Neutrophil (primary cell): ENCODE results near the gene MVD.
A peak's percentile ranks its signal among the peaks of the same experiment; 100 is the strongest.

ENCODE experiments used
- H3K27ac ChIP-seq: fragments of 200-600 bp; sonication (generic); 2 replicates; pipeline ENCODE4 v1.5.1; 2016; ENCODE audit warnings: mild to moderate bottlenecking, moderate library complexity
- H3K27me3 ChIP-seq: fragments of 200-600 bp; sonication (generic); 2 replicates; pipeline ENCODE4 v1.6.0; 2016; ENCODE audit warnings: mild to moderate bottlenecking
- H3K36me3 ChIP-seq: fragments of 200-600 bp; sonication (generic); 2 replicates; pipeline ENCODE4 v1.5.1; 2017
- H3K4me1 ChIP-seq, 2 experiments: fragments of 200-600 bp in 1 of 2; sonication (generic) in 1 of 2; 1 replicate in 1 of 2; 2 replicates in 1 of 2; pipeline versions ENCODE4 v1.5.1 to v1.6.1; 2013 to 2016; ENCODE audit warnings: low read depth in 1 of 2, low read length in 1 of 2, mild to moderate bottlenecking in 1 of 2, moderate library complexity in 1 of 2; ENCODE audit not compliant: control insufficient read depth in 1 of 2, insufficient read depth in 1 of 2
- H3K4me3 ChIP-seq, 2 experiments: fragments of 200-600 bp in 1 of 2; sonication (generic) in 1 of 2; 1 replicate in 1 of 2; 2 replicates in 1 of 2; pipeline ENCODE4 v1.5.1; 2013 to 2016; ENCODE audit warnings: low read depth in 1 of 2, low read length in 1 of 2, mild to moderate bottlenecking in 1 of 2, moderate library complexity in 1 of 2
- H3K9me3 ChIP-seq: fragments of 200-600 bp; sonication (generic); 2 replicates; pipeline ENCODE4 v1.5.1; 2016
- TF ChIP-seq, protein P1 (sequence below): fragments of 200-600 bp; sonication (generic); IDR thresholded peaks from 2 replicates; pipeline ENCODE4 v1.5.1; 2016; ENCODE audit warnings: antibody characterized with exemption

The MVD gene

DNA sequence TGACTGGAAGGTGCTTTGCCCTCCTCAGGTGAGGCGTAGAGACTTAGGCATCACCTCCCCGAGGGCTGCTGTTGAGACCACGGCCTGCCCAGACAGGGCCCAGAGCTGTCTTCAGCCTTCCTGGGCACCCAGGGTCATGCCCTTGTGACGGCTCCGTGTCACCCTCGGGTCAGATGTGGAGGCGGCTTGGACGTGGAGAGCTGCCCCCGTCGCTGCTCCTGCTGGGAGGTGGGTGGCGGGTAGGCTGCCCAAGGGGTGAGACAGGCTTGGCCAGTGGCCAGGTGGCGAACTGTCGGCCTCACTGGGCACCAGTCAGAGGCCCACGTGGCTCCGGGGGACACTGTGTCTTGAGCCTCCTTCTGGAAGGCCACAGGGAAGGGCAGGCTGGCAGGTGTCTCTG, 32.3 kb upstream of the MVD start:
- peaks cover 60 to 65% of the 10 kb centered on the region in 2 experiments for H3K4me1 ChIP-seq
- peaks cover 65% of the 10 kb centered on the region for H3K36me3 ChIP-seq
- TF ChIP-seq, protein P1, sequence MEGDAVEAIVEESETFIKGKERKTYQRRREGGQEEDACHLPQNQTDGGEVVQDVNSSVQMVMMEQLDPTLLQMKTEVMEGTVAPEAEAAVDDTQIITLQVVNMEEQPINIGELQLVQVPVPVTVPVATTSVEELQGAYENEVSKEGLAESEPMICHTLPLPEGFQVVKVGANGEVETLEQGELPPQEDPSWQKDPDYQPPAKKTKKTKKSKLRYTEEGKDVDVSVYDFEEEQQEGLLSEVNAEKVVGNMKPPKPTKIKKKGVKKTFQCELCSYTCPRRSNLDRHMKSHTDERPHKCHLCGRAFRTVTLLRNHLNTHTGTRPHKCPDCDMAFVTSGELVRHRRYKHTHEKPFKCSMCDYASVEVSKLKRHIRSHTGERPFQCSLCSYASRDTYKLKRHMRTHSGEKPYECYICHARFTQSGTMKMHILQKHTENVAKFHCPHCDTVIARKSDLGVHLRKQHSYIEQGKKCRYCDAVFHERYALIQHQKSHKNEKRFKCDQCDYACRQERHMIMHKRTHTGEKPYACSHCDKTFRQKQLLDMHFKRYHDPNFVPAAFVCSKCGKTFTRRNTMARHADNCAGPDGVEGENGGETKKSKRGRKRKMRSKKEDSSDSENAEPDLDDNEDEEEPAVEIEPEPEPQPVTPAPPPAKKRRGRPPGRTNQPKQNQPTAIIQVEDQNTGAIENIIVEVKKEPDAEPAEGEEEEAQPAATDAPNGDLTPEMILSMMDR = no peak
- no peaks in the 10 kb centered on the region for H3K27me3 ChIP-seq
- H3K9me3 ChIP-seq = no peaks in the 10 kb centered on the region
- H3K4me3 ChIP-seq = no peak overlapping the region
- H3K27ac ChIP-seq = peak overlapping the region; percentile 100

DNA sequence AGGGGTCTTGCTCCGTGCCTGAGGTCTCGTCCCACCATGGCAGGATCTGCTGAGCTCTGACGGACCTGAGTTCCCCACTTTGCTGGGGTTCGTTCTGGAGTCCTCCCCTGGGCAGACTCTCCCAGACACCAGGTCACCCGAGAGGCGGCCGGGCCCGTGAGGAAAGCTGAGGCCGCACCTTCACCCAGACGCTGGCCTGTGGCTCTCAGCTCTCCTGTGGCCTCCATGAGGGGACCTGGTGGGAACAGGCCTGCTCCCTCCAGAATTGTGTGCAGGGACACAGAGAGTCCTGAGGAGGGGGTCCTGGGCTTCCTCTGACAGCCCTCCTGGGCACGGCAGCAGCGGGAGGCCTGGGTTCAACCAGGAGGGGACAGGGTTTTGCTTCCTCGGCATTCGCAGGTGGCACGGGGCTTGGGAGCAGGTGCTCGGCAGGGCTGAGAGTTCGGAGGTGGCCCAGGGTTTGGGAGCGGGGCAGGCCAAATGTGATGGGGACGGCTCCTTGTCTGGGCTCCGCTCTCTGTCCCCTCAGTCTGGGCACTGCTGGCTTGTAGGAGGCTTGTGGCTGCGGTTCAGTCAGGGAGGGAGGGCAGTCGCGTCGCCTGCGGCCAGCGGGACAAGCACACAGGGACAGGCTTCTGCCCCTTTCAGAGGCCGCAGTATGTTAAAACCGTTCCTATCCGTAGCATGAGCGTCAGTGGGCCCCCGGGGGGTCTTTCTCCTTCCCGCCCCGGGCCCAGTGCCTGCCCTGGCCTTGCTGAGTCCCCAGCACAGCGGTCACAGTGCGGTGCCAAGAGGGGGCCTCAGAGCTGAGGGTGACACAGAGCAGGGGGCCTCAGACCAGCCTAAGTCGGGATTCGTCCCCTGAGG, 31.6 kb upstream of the MVD start:
- no peaks in the 10 kb centered on the region for H3K9me3 ChIP-seq
- peaks cover 58% of the 10 kb centered on the region for H3K36me3 ChIP-seq
- H3K4me1 ChIP-seq = peaks cover 53 to 60% of the 10 kb centered on the region in 2 experiments
- H3K27me3 ChIP-seq = no peaks in the 10 kb centered on the region
- H3K4me3 ChIP-seq = no peak overlapping the region
- TF ChIP-seq, protein P1 = no peak
- H3K27ac ChIP-seq = peak overlapping the region; percentile 100

DNA sequence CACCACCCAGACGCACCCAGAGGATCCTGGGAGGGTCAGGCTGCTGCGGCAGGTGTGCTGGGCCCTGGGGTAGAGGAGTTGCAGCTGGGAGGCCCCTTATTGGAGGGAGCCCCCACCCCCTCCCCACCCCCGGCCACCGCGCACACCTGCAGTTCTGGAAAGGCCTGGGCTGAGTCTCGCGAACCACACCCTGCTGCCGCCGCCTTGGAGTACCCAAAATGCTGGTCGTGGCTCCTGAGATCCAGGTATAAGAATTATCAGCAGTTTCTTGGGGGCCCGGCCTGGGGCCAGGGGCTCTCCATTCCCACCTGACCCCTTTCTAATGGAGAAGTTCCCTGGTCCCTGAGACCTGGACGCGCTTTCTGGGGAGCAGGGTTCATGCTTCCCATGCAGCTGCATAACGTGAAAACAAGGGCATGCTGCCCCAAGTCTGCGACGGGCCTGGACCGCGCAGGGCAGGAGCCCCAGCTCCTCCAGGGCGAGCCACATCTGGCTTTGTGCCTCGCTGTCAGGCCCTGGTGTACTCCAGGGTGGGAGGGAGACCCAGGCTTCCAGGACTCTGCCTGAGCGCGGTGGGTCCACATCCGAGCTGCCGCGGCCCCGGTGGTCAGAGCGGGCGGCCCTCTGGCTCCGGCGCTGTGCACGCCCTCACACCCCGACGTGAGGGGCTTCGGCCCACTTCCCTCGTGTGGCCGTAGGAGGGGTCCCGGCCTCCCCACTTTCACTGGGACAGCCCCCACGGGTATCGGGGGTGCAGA, 30.7 kb upstream of the MVD start:
- H3K36me3 ChIP-seq = peaks cover 49% of the 10 kb centered on the region
- H3K4me1 ChIP-seq = peaks cover 44 to 54% of the 10 kb centered on the region in 2 experiments
- H3K27ac ChIP-seq = peak overlapping the region; percentile 100

DNA sequence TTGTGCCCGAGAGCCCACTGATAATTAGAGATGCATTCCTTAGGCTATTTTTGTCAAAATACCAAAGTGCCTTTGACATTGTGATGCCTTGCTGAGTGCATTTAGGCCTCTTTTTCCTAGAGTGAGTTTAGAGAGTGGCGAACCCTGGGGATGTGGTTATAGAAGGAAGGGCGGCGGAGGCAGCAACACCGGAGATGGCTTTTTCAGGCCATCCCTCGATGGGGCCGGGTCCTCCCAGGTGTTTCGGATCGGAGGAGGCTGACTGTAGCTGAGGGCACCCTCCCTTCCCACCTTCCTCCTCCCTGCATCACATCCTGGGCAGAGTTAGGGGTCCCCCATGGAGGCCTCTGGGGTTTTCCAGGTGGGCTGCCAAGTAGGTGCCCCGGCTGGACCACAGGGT, 30.0 kb upstream of the MVD start:
- H3K27ac ChIP-seq = peak overlapping the region; percentile 100
- peaks cover 12% of the 10 kb centered on the region for H3K27me3 ChIP-seq
- TF ChIP-seq, protein P1 = no peak
- no peak overlapping the region for H3K4me3 ChIP-seq
- peaks cover 37 to 54% of the 10 kb centered on the region in 2 experiments for H3K4me1 ChIP-seq
- H3K36me3 ChIP-seq = peaks cover 42% of the 10 kb centered on the region
- no peaks in the 10 kb centered on the region for H3K9me3 ChIP-seq

More for the DNA sequence above, 30.7 kb upstream of the MVD start:
- no peak overlapping the region for H3K4me3 ChIP-seq
- peaks cover 5% of the 10 kb centered on the region for H3K27me3 ChIP-seq
- TF ChIP-seq, protein P1 = no peak
- no peaks in the 10 kb centered on the region for H3K9me3 ChIP-seq

DNA sequence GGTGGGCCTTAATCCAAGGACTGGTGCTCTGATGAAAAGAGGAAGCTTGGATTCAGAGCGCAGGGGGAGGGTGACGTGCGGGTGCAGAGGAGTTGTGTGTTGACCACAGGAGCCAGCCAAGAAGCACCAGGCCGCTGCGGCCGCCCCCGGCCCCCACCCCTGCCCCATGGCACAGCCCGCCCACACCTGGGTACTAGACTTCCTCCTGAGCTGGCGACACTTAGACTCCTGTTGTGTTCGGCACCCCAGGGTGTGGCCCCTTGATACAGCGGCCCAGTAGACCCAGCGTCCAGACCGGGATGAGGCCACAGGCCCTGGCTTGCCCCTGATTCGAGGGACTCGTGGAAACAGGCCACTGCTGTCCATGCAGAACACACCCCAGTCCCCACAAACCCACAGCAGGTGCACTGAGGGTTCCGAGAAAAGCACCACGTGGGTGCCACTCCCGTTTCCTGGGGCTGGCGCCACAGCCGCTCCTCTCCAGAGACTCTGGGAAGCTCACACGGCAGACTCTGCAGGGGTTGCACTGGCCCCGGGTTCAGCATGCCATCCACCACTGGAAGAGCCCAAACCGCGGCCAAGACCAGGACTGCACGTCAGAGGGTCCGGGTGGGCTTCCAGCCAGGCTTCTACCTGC, 29.2 kb upstream of the MVD start:
- peaks cover 34% of the 10 kb centered on the region for H3K36me3 ChIP-seq
- H3K4me3 ChIP-seq = peak overlapping the region; percentile 22 to 54
- TF ChIP-seq, protein P1 = no peak
- H3K27me3 ChIP-seq = peaks cover 16% of the 10 kb centered on the region
- peak overlapping the region; percentile 100 for H3K27ac ChIP-seq
- no peaks in the 10 kb centered on the region for H3K9me3 ChIP-seq
- H3K4me1 ChIP-seq = peaks cover 34 to 54% of the 10 kb centered on the region in 2 experiments
